ENCODE measurements around the gene IGFN1.

DNA sequence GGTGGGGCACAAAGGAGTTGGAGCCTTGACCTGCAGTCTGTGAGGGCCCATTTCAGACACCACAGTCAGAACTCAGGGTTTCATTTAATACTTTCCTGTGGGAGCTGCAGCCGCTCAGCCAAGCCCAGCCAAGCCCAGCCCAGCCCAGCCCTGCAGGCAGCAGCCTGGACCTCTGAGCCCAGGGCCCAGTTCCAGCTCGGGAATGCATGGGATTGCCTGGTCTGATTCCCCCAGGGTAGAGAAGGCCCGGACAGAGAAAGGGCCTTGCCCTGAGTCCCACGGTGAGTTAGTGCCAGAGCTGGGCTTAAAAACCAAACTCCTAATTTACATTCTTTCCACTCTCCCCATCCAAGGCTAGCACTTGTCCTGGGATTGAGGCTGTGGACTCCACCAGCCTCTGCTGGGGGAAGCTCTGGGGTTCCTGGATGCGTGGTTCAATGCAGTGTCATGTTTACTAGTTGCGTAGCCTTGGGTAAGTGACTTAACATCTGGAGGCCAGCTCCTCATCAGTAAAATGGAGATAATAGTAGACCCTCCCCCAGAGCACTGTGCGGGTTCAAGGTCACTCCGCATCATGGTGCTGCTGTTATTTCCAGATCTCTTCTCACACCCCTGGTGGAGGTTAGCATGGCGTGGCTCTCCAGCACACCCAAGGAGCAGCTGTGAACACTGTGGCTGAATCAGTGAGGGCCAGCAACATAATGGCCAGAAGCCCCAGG, 63.4 kb downstream of the IGFN1 start:
- TF ChIP-seq EZH2 (IDR thresholded peaks at IDR 0.05; ENCODE audit: low read length, unreplicated experiment) (no peak), EZH2phosphoT487 (IDR thresholded peaks at IDR 0.05; ENCODE audit: borderline replicate concordance, low read length) (no peak)
- TF ChIP-seq, protein P1, sequence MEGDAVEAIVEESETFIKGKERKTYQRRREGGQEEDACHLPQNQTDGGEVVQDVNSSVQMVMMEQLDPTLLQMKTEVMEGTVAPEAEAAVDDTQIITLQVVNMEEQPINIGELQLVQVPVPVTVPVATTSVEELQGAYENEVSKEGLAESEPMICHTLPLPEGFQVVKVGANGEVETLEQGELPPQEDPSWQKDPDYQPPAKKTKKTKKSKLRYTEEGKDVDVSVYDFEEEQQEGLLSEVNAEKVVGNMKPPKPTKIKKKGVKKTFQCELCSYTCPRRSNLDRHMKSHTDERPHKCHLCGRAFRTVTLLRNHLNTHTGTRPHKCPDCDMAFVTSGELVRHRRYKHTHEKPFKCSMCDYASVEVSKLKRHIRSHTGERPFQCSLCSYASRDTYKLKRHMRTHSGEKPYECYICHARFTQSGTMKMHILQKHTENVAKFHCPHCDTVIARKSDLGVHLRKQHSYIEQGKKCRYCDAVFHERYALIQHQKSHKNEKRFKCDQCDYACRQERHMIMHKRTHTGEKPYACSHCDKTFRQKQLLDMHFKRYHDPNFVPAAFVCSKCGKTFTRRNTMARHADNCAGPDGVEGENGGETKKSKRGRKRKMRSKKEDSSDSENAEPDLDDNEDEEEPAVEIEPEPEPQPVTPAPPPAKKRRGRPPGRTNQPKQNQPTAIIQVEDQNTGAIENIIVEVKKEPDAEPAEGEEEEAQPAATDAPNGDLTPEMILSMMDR (conservative IDR thresholded peaks at IDR 0.05; ENCODE audit: low read depth, low read length), result no peak; the same call in 1 of the 2 replicates
